Measurements from ENCODE around the gene ZNF319. TPM values are rescaled to one million over a fixed set of nuclear protein-coding genes. Genes with fewer than 3 reads are reported as not detected.

The ZNF319 gene
- total and polyA plus RNA-seq, 10 of the 15 experiments (the other 5 are each of a cell fraction or from before 2014, with no cell fraction given), result 0.29 to 7.4 (median 1.7) TPM

GRCh38 chr16:57998486-57998885 is 2.0 kb downstream of the ZNF319 start:
- H3K9me3 ChIP-seq (replicated peaks; ENCODE audit: control insufficient read depth, insufficient read depth, low read length), result no peaks in the 10 kb centered on the region
- peaks cover 12% of the 10 kb centered on the region for H3K79me2 ChIP-seq (ENCODE audit: control insufficient read depth, insufficient read depth, low read length)
- no TSS peak for BruUV-seq (replicated peaks)
- H3K4me2 ChIP-seq (ENCODE audit: control insufficient read depth, insufficient read depth), result no peak overlapping the region
- no peaks in the 10 kb centered on the region for H4K20me1 ChIP-seq (ENCODE audit: control insufficient read depth, insufficient read depth)
- H3K4me3 ChIP-seq, result no peak overlapping the region
- ChIA-PET POLR2A (no interaction called here), CTCF (interaction anchor here (1.1 to 3.8 kb wide), 2 partner anchors 100 to 199 kb away, joined by 3 to 20 read pairs; no protein-coding TSS in a partner anchor), RAD21 (ENCODE audit: unreplicated experiment) (no interaction called here), SMC1A (ENCODE audit: uncharacterized antibody, unreplicated experiment) (interaction anchor here (2.3 kb wide), 1 partner anchor 92 kb away, joined by 9 read pairs; no protein-coding TSS in a partner anchor)
- ATAC-seq, result no peak
- H2AFZ ChIP-seq (ENCODE audit: control insufficient read depth, low read depth, low read length), result no peak overlapping the region
- no peak for DNase-seq (ENCODE audit: low read depth, low spot score)
- H3K36me3 ChIP-seq (ENCODE audit: control insufficient read depth in 2 of 2, insufficient read depth in 2 of 2, low read length in 1 of 2), result no peaks in the 10 kb centered on the region; a peak in 1 of 4 replicates
- TF ChIP-seq NR2C2 (IDR thresholded peaks at IDR 0.05; ENCODE audit: borderline replicate concordance, control insufficient read depth, insufficient read length, low read depth), result no peak
- no peak for TF ChIP-seq ETV6 (conservative IDR thresholded peaks at IDR 0.05 in 1 of 2, IDR thresholded peaks at IDR 0.05 in 1 of 2; ENCODE audit: borderline replicate concordance in 1 of 2, low read depth in 1 of 2)
- no peak for TF ChIP-seq MYC (IDR thresholded peaks at IDR 0.05; ENCODE audit: insufficient read depth, insufficient read length, insufficient replicate concordance, low read length, severe bottlenecking)
- TF ChIP-seq CEBPB (IDR thresholded peaks at IDR 0.05; ENCODE audit: borderline replicate concordance in 1 of 2, low read depth in 2 of 2, low read length in 2 of 2), result no peak
- TF ChIP-seq ZBTB33 (IDR thresholded peaks at IDR 0.05), result no peak
- no peak for TF ChIP-seq HSF1 (IDR thresholded peaks at IDR 0.05; ENCODE audit: low read depth, low read length)
- TF ChIP-seq USF2 (IDR thresholded peaks at IDR 0.05; ENCODE audit: borderline replicate concordance, low read depth, low read length), result no peak
- TF ChIP-seq HDGF (IDR thresholded peaks at IDR 0.05), result no peak
- no peak for TF ChIP-seq POU2F2 (IDR thresholded peaks at IDR 0.05; ENCODE audit: borderline replicate concordance, low read depth, low read length)
- TF ChIP-seq ELK1 (IDR thresholded peaks at IDR 0.05; ENCODE audit: low read depth, low read length), result no peak
- TF ChIP-seq ZNF274 (IDR thresholded peaks at IDR 0.05; ENCODE audit: insufficient read depth, insufficient read length), result no peak
- TF ChIP-seq BCLAF1 (IDR thresholded peaks at IDR 0.05), result no peak
- no peaks in the 10 kb centered on the region for H3K27me3 ChIP-seq (replicated peaks in 1 of 2; ENCODE audit: control insufficient read depth in 2 of 2, insufficient read depth in 2 of 2, low read length in 1 of 2)
- H3K27ac ChIP-seq (ENCODE audit: control insufficient read depth, insufficient read depth), result no peak overlapping the region
- H3K9ac ChIP-seq (ENCODE audit: control insufficient read depth, insufficient read depth, low read length), result no peak overlapping the region
- intact Hi-C loops (cut with micrococcal nuclease; ENCODE audit: unreplicated experiment) (no loop called here), in situ Hi-C loops (cut with MboI) (no loop called here)
- H3K4me1 ChIP-seq (ENCODE audit: control insufficient read depth, insufficient read depth, low read length), result peaks cover 13% of the 10 kb centered on the region
- FAIRE-seq, result no peak
- WGBS (ENCODE audit: insufficient coverage, insufficient replicate concordance, low lambda C conversion rate, missing lambda C conversion rate), result 79% methylated on average over 6 of the region's 8 CpGs

All from GM12878 (cell line).